H1 (cell line): ENCODE measurements around the gene KHDRBS1. TPM values are rescaled to one million over a fixed set of nuclear protein-coding genes. Genes with fewer than 3 reads are reported as not detected.
A peak's percentile ranks its signal among the peaks of the same experiment; 100 is the strongest.

Experiments used
- ATF3 ChIP-seq: IDR thresholded peaks from 2 replicates; pipeline ENCODE4 v1.6.1; 2011; ENCODE audit warnings: low read depth, mild to moderate bottlenecking, low read length; ENCODE audit not compliant: insufficient read depth
- CEBPB ChIP-seq: IDR thresholded peaks from 2 replicates; pipeline ENCODE4 v1.6.1; 2012; ENCODE audit warnings: low read depth, low read length
- KDM4A ChIP-seq: IDR thresholded peaks from one replicate; pipeline ENCODE4 v1.7.1; 2012; ENCODE audit warnings: low read depth, mild to moderate bottlenecking, moderate library complexity, low read length, inconsistent platforms; ENCODE audit not compliant: severe bottlenecking
- RBBP5 ChIP-seq: IDR thresholded peaks from 2 replicates; pipeline ENCODE4 v1.7.1; 2012; ENCODE audit warnings: low read depth, mild to moderate bottlenecking, inconsistent platforms, low read length, moderate library complexity, borderline replicate concordance
- RFX5 ChIP-seq: IDR thresholded peaks from 2 replicates; pipeline ENCODE4 v1.6.1; 2011; ENCODE audit warnings: low read depth, low read length, improper control_type of control experiment, borderline replicate concordance
- TEAD4 ChIP-seq: IDR thresholded peaks from 2 replicates; pipeline ENCODE4 v1.6.1; 2012; ENCODE audit warnings: low read depth, low read length, inconsistent platforms, mixed read lengths
- ZNF274 ChIP-seq: IDR thresholded peaks from 2 replicates; pipeline ENCODE4 v1.7.0; 2012; ENCODE audit warnings: low read length, borderline replicate concordance; ENCODE audit errors: extremely low read depth
- polyA plus RNA-seq, 7 experiments: library from polyadenylated mRNA; depleted of rRNA in 3 of 7; stranded (reverse) in 5 of 7; unstranded in 2 of 7; fragments of >200 nt in 5 of 7; fragments of 200-250 nt in 2 of 7; gene quantifications; 1 replicate in 5 of 7; 2 replicates in 1 of 7; 4 replicates in 1 of 7; pipeline versions ENCODE4 v1.2.1 to v1.2.3, GENCODE V29; 2011 to 2013; ENCODE audit warnings: missing spikeins in 2 of 7, mixed read lengths in 2 of 7
- total RNA-seq: library from RNA; stranded (reverse); fragmentation: NEBNext Ultra II Directional; extraction: Animal tissue kit (Norgen Biotek cat#: 25700); gene quantifications from 2 replicates; pipeline ENCODE4 v1.2.1, GENCODE V29; 2021

Gene KHDRBS1
- total and polyA plus RNA-seq, 2 of the 8 experiments (the other 6 are each of a cell fraction or from before 2014, with no cell fraction given) = 53.8 to 284 TPM

- TF ChIP-seq TEAD4 (0 out of 2 replicates have a peak, but pooled peaks have one; percentile 54), CEBPB (no peak), RFX5 (no peak), KDM4A (peak; percentile 38), ATF3 (no peak), RBBP5 (peak; percentile 64), ZNF274 (no peak)
Observed at GRCh38 chr1:32014199-32014947, 705 bp downstream of the KHDRBS1 start (continued).
